ENCODE measurements around the gene SEPHS1. TPM values are rescaled to one million over a fixed set of nuclear protein-coding genes. Genes with fewer than 3 reads are reported as not detected.

Gene SEPHS1
- total and polyA plus RNA-seq, 5 donors = 24.2 to 38.3 (median 35.4) TPM

DNA sequence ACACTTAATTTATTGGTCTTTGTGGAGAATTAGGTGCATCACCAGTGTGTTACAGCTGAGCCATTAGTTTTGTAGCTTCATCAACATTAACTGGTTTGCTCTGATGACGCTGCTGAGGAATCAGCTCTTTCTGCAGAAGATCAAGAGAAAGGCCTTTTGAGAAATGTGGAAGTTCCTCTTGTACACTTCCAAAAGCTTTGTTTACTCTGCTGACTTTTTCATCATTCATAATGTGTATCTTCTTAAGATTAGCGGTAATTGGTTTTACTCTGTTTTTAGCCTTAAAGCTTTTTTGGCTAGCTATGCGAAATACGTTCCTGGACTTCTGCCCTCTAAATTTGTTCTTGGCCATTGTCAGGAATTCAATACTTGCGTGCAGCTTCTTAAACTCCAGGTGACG lies 40.0 kb downstream of the SEPHS1 start:
- Histone ChIP-seq H3K4me1 (ENCODE audit: control insufficient read depth, insufficient read depth, low read length) (no peaks in the 10 kb centered on the region), H3K9me3 (ENCODE audit: control insufficient read depth, low read length) (no peaks in the 10 kb centered on the region), H3K4me3 (ENCODE audit: low read length) (no peak overlapping the region), H3K27ac (ENCODE audit: low read length) (no peak overlapping the region), H3K27me3 (ENCODE audit: control insufficient read depth, insufficient read depth) (no peaks in the 10 kb centered on the region)
- DNase-seq (no peak), ATAC-seq (no peak)
- intact Hi-C loops (cut with DNase I) = loop anchor here in 1 of 4 donors (10.0 kb wide), 1 partner anchor 143 kb away; the partner anchor contains the start of gene MCM10
- 79% methylated on average over 6 of the region's 6 CpGs for WGBS

DNA sequence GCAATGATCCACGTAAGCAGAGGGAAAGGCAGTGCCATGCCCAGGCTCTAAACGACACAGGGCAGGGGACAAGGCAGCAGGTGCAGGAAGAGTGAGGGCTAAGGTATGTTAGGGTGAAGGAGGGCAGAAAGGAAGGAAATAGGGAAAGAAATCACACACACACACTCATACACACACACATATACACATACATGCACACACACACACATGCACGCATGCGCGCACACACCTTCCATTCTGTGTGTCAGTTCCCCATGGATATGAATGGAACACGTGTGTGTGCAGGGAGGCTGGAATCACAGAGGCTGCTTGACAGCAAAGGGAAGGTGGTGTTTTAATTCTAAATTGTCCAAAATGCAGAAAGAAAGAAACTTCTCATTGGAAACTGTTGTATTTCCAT lies 42.0 kb downstream of the SEPHS1 start:
- no peak overlapping the region for H3K4me3 ChIP-seq (ENCODE audit: low read length)
- DNase-seq (no peak), ATAC-seq (no peak)
- intact Hi-C loops (cut with DNase I) = loop anchor here in 1 of 4 donors (10.0 kb wide), 1 partner anchor 141 kb away; the partner anchor contains the start of gene MCM10
- 90% methylated on average over 6 of the region's 6 CpGs for WGBS
- no peaks in the 10 kb centered on the region for H3K27me3 ChIP-seq (ENCODE audit: control insufficient read depth, insufficient read depth)
- H3K27ac ChIP-seq (ENCODE audit: low read length) = no peak overlapping the region
- peaks cover 2% of the 10 kb centered on the region for H3K4me1 ChIP-seq (ENCODE audit: control insufficient read depth, insufficient read depth, low read length)
- H3K9me3 ChIP-seq (ENCODE audit: control insufficient read depth, low read length) = no peaks in the 10 kb centered on the region

DNA sequence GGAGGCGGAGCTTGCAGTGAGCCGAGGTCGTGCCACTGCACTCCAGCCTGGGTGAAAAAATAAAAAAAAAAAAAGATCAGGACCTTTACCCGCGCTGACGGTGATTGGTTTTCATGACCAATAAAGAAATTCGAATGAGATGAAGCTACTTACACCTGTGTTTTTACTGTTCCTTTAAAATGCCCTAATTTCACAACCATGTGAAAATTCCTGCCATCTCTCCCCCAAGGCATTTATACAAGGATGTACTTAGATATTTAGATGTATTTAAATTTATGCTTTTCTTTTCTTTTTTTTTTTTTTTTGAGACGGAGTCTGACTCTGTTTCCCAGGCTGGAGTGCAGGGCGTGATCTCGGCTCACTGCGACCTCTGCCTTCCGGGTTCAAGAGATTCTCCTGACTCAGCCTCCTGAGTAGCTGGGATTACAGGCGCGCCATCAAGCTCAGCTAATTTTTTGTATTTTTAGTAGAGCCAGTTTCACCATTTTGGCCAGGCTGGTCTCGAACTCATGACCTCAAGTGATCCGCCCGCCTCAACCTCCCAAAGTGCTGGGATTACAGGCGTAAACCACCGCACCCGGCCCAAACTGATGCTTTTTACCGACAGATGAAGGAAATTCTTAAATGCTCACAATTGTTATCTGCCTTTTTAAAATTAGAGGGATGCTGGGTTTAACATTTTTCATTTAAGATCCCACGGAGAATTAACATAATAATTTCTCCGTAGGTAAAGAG lies 45.1 kb downstream of the SEPHS1 start:
- H3K4me3 ChIP-seq (ENCODE audit: low read length) = peak overlapping the region; percentile 21
- H3K27me3 ChIP-seq (ENCODE audit: control insufficient read depth, insufficient read depth) = no peaks in the 10 kb centered on the region
- peak overlapping the region; percentile 100 for H3K27ac ChIP-seq (ENCODE audit: low read length)
- H3K9me3 ChIP-seq (ENCODE audit: control insufficient read depth, low read length) = no peaks in the 10 kb centered on the region
- WGBS = 84% methylated on average over 23 of the region's 23 CpGs
- H3K4me1 ChIP-seq (ENCODE audit: control insufficient read depth, insufficient read depth, low read length) = peaks cover 2% of the 10 kb centered on the region
- intact Hi-C loops (cut with DNase I) = loop anchor here in 2 of 4 donors (5.0 to 10.0 kb wide), 2 partner anchors 138 to 141 kb away; partner anchors contain the start of gene MCM10 (in 2 of the 2)
- no peak for ATAC-seq
- DNase-seq = no peak

DNA sequence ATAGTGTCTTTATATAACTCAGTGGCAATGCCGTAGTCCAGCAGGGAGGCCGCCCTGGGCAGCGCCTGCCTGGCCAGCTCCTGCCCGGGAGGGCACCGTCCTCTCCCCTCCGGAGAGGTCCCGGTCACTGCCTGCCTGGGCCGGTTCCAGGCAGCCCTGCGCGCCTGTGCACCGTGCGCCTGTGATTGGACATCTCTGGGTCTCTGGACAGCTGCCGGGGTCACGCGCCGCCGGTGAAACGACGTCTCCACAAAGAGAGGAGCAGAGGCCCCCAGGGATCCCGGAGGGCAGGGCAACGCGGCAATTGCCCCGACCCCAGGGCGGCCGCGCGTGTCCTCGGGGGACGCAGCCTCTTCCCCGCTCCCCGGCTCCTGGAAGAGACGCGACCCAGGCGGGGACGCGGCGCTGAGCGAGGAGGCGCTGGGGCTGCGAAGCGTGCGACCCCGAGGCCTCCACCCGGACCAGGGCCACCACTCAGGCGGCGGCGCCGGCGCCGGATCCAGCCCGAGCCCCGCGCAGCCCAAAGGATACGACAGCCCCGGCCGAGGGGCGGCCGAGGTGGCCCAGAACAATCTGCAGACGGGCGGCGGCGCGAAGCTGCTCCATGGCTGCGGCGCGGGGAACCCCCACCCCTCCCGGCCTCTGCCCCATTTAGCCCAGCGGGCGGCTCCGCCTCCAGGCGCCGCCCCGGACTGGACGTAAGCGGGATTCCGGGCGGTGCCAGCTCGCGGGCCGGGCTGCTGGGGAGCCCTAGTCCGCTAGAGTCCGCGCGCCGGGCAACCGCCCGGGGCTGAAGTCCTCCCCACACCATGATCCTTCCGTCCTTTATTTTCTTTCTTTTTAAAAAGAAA lies 48.4 kb downstream of the SEPHS1 start, which contains the start of gene PHYH:
Gene PHYH, minus strand, starts transcription at position 628 of the 851 bp plus-strand sequence. Its CDS starts 22 bp downstream, at position 606.
- Histone ChIP-seq H3K4me3 (ENCODE audit: low read length) (peak within 1 kb of the TSS; percentile 75), H3K9me3 (ENCODE audit: control insufficient read depth, low read length) (no peaks in the 10 kb centered on the region), H3K4me1 (ENCODE audit: control insufficient read depth, insufficient read depth, low read length) (peaks cover 2% of the 10 kb centered on the region), H3K27ac (ENCODE audit: low read length) (peak within 1 kb of the TSS; percentile 95), H3K27me3 (ENCODE audit: control insufficient read depth, insufficient read depth) (no peaks in the 10 kb centered on the region)
- ATAC-seq (peak; percentile 94 to 96), DNase-seq (peak; percentile 94 to 97 (median 97))
- WGBS = under 1% methylated on average over 88 of the region's 88 CpGs
- intact Hi-C loops (cut with DNase I) = loop anchor here in 2 of 4 donors (5.0 to 10.0 kb wide), 2 partner anchors 135 to 137 kb away; partner anchors contain the start of gene MCM10 (in 2 of the 2)

DNA sequence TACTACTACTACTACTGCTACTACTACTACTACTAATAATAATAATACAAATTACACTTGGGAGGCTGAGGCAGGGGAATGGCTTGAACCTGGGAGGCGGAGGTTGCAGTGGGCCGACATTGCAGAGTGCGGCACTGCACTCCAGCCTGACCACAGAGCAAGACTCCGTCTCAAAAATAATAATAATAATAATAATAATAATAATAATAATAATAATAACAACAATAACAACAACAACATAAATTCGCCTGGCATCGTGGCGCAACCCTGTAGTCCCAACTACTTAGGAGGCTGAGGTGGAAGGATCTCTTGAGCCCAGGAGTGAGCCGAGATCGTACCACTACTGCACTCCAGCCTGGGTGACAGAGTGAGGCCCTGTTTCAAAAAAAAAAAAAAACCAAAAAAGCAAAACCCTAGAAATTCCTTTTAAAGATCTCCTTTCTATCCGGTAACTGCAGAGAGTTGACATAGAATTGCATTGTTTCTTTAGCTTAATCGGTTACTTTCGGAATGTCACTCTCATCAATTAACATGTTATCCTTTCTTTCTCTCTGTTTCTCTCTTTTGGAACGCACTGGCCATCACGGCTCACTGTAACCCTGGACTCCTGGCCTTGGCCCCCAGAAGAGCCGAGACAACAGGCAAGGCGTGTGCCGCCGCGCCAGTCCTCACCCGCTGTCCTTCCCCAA lies 49.2 kb downstream of the SEPHS1 start:
- intact Hi-C loops (cut with DNase I) = no loop called here
- H3K4me1 ChIP-seq (ENCODE audit: control insufficient read depth, insufficient read depth, low read length) = peaks cover 2% of the 10 kb centered on the region
- H3K4me3 ChIP-seq (ENCODE audit: low read length) = peak overlapping the region; percentile 75
- no peaks in the 10 kb centered on the region for H3K9me3 ChIP-seq (ENCODE audit: control insufficient read depth, low read length)
- H3K27ac ChIP-seq (ENCODE audit: low read length) = peak overlapping the region; percentile 95
- ATAC-seq (no peak), DNase-seq (no peak)
- H3K27me3 ChIP-seq (ENCODE audit: control insufficient read depth, insufficient read depth) = no peaks in the 10 kb centered on the region
- 40% methylated on average over 20 of the region's 20 CpGs for WGBS

DNA sequence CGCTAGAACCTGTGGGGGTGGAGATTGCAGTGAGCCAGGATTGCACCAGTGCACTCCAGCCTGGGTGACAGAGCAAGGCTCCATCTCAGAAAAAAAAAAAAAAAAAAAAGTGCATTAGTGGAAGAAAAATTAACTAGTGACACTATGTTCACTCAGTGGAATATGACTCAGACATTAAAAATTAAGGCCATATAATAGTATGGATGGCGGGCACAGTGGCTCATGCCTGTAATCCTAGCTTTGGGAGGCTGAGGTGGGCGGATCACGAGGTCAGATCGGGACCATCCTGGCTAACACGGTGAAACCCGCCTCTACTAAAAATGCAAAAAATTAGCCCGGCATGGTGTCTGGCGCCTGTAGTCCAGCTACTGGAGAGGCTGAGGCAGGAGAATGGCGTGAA lies 51.6 kb downstream of the SEPHS1 start:
- intact Hi-C loops (cut with DNase I) = no loop called here
- ATAC-seq (no peak), DNase-seq (no peak)
- Histone ChIP-seq H3K9me3 (ENCODE audit: control insufficient read depth, low read length) (no peaks in the 10 kb centered on the region), H3K4me3 (ENCODE audit: low read length) (no peak overlapping the region), H3K27ac (ENCODE audit: low read length) (no peak overlapping the region), H3K4me1 (ENCODE audit: control insufficient read depth, insufficient read depth, low read length) (peaks cover 2% of the 10 kb centered on the region), H3K27me3 (ENCODE audit: control insufficient read depth, insufficient read depth) (no peaks in the 10 kb centered on the region)
- 95% methylated on average over 10 of the region's 10 CpGs for WGBS

DNA sequence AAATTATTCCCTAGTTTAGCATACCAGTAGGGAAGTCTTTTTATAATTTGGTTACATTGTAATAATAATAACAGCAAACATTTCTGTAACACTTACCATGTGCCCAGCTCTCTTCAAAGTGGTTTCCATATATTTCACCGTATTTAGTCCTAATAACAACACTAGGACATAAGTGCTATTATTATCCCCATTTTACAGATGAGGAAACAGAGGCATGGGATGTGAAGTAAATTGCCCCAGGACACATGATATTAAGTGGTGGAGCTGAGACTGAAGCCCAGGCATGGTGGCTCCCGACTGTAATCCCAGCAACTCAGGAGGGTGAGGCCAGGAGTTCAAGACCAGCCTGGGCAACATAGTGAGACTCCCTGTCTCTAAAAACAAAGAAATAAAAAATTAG lies 53.3 kb downstream of the SEPHS1 start:
- H3K27ac ChIP-seq (ENCODE audit: low read length) = no peak overlapping the region
- H3K4me1 ChIP-seq (ENCODE audit: control insufficient read depth, insufficient read depth, low read length) = no peaks in the 10 kb centered on the region
- intact Hi-C loops (cut with DNase I) = no loop called here
- H3K9me3 ChIP-seq (ENCODE audit: control insufficient read depth, low read length) = no peaks in the 10 kb centered on the region
- DNase-seq (no peak), ATAC-seq (no peak)
- WGBS = 96% methylated on average over 2 of the region's 2 CpGs
- no peak overlapping the region for H3K4me3 ChIP-seq (ENCODE audit: low read length)
- no peaks in the 10 kb centered on the region for H3K27me3 ChIP-seq (ENCODE audit: control insufficient read depth, insufficient read depth)

DNA sequence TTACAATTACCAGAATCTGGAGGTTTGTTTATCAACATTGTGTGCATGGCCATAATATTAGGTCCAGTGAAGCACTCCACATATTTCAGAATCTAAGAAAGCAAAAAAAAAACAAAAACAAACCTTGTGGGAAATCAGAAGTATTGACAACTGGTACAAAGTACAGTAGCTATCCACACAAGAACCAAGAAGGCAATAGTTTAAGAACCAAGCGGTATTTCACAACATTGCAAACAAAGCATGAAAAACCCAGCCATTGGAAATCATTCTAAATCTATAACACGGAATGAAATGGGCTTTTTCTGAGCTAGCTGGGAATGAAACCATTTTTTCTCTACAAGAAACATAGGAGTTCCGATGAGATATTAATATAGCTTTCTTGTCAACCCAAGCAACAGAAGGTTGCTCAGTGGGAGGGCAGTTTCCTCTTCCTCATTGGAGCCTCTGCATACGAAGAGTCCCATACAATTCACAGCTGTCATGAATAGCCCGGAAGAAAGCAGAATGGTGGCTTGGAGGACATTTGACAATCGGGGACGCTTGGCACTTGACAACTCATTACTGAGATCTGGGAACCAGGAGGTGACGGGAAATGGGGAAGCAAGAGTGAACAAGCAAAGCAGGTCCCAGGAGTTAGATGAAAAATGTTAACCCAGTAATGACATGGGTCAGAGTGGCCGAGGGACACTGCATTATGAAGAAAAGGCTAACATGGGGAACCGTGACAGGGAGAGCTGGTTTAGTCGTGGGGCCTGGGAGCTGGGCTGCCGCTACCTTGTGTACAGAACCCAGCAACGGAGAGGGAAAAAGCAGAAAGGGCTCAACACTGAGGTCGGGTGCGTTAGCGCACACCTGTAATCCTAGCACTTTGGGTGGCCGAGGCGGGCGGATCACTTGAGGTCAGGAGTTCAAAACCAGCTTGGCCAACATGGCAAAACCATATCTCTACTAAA lies 56.0 kb downstream of the SEPHS1 start:
- Histone ChIP-seq H3K9me3 (ENCODE audit: control insufficient read depth, low read length) (no peaks in the 10 kb centered on the region), H3K4me3 (ENCODE audit: low read length) (no peak overlapping the region), H3K4me1 (ENCODE audit: control insufficient read depth, insufficient read depth, low read length) (no peaks in the 10 kb centered on the region), H3K27me3 (ENCODE audit: control insufficient read depth, insufficient read depth) (no peaks in the 10 kb centered on the region), H3K27ac (ENCODE audit: low read length) (no peak overlapping the region)
- intact Hi-C loops (cut with DNase I) = no loop called here
- DNase-seq = no peak
- WGBS = 94% methylated on average over 19 of the region's 19 CpGs
- no peak for ATAC-seq

DNA sequence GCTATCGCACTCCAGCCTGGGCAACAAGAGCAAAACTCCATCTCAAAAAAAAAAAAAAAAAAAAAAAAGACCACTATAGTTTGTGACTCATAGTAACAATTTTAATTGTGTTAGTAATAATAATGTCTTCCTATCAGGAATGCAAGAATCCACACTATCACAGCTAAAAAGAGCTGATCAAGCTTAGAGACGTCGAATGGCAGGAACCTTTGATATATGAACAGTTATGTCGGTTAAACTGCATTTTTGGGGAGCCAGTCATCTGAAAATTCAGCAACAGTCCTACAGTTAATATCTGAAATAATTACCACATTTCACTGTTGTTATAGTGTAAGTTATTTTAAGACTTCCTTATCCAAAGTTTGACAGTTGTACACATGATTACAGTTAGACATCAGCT lies 57.0 kb downstream of the SEPHS1 start:
- 88% methylated on average over 4 of the region's 4 CpGs for WGBS
- intact Hi-C loops (cut with DNase I) = no loop called here

DNA sequence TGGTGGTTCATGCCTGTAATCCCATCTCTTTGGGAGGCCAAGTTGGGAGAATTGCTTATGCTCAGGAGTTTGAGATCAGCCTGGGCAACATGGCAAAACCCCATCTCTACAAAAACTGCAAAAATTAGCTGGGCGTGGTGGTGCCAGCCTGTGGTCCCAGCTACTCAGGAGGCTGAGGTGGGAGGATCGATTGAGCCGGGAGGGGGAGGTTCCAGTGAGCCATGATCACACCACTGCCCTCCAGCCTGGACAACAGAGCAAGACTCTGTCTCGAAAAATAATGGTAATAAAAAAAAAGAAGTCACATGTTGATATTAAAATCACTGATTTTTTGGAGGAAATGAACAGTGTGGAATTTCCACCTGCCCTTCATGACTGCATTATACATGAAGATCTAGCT lies 64.0 kb downstream of the SEPHS1 start:
- Histone ChIP-seq H3K9me3 (ENCODE audit: control insufficient read depth, low read length) (no peaks in the 10 kb centered on the region), H3K4me1 (ENCODE audit: control insufficient read depth, insufficient read depth, low read length) (no peaks in the 10 kb centered on the region), H3K27ac (ENCODE audit: low read length) (no peak overlapping the region), H3K4me3 (ENCODE audit: low read length) (no peak overlapping the region), H3K27me3 (ENCODE audit: control insufficient read depth, insufficient read depth) (no peaks in the 10 kb centered on the region)
- ATAC-seq (no peak), DNase-seq (no peak)
- 96% methylated on average over 4 of the region's 4 CpGs for WGBS
- intact Hi-C loops (cut with DNase I) = no loop called here

More for the DNA sequence above, 57.0 kb downstream of the SEPHS1 start:
- DNase-seq (no peak), ATAC-seq (no peak)
- Histone ChIP-seq H3K4me3 (ENCODE audit: low read length) (no peak overlapping the region), H3K4me1 (ENCODE audit: control insufficient read depth, insufficient read depth, low read length) (no peaks in the 10 kb centered on the region), H3K27me3 (ENCODE audit: control insufficient read depth, insufficient read depth) (no peaks in the 10 kb centered on the region), H3K27ac (ENCODE audit: low read length) (no peak overlapping the region), H3K9me3 (ENCODE audit: control insufficient read depth, low read length) (no peaks in the 10 kb centered on the region)
